HUDEP-2 (cell line): ENCODE measurements around the gene IFI16.
"Not testable (repeated sequence)": the region's sequence is repeated elsewhere in the genome, so short reads cannot be mapped to it uniquely, and the experiment has no call there.

ENCODE experiments used
- DNase-seq, 76 experiments: peaks; one replicate each; lab custom pipeline; 2025; ENCODE audit not compliant: unreplicated experiment in 76 of 76; lab: John Stamatoyannopoulos, UW

IFI16 gene

GRCh38 chr1:159090286-159091179 lies 80.8 kb downstream of the IFI16 start:
- DNase-seq, result no peak

- DNase-seq, result no peak
These were observed 81.5 kb downstream of the IFI16 start for GRCh38 chr1:159091180-159091560.

GRCh38 chr1:159091607-159092031 lies 81.9 kb downstream of the IFI16 start:
- no peak for DNase-seq

- DNase-seq, result no peak
These were observed 82.5 kb downstream of the IFI16 start for GRCh38 chr1:159092036-159092760.

- no peak for DNase-seq
These were observed 88.9 kb downstream of the IFI16 start for GRCh38 chr1:159098596-159098995.

GRCh38 chr1:159100589-159100988 lies 90.9 kb downstream of the IFI16 start:
- no peak for DNase-seq

GRCh38 chr1:159103021-159103420 lies 93.3 kb downstream of the IFI16 start:
- DNase-seq, result not testable (repeated sequence)
